IMR-90 (cell line): ENCODE results near the gene EPB41L4A. TPM values are rescaled to one million over a fixed set of nuclear protein-coding genes. Genes with fewer than 3 reads are reported as not detected.

Source experiments
- ATAC-seq: fragments of 200-7000 bp; cut with Tn5 transposase; 2 replicates; pipeline ENCODE4 v1.9.1; 2020; ENCODE audit warnings: low read depth, mild to moderate bottlenecking, moderate library complexity
- BruUV-seq: library from RNA; stranded (reverse); fragments of 400-500 nt; replicated peaks from 2 replicates; lab custom pipeline; 2021; lab: Mats Ljungman, UMichigan
- CTCF ChIA-PET: fragments of 300-600 bp; formaldehyde crosslinking; extraction: SDS; loops from one replicate; lab custom pipeline; 2021; ENCODE audit warnings: antibody characterized with exemption; lab: Yijun Ruan, JAX
- POLR2A ChIA-PET: fragments of 300-600 bp; sonication (Branson Sonifier 250); formaldehyde crosslinking; loops from one replicate; lab custom pipeline; 2022; ENCODE audit warnings: antibody characterized with exemption; ENCODE audit not compliant: unreplicated experiment; lab: Charles Lee
- DNase-seq: peaks from one replicate; pipeline ENCODE4 v3.0.0; 2013
- H2AFZ ChIP-seq: replicated peaks from 2 replicates; pipeline ENCODE3; 2013; ENCODE audit warnings: low read length, mild to moderate bottlenecking; ENCODE audit not compliant: poor library complexity
- H2AK5ac ChIP-seq: 2 replicates; pipeline ENCODE4 v1.6.1; 2013; ENCODE audit warnings: low read depth, low read length, inconsistent platforms
- H2AK9ac ChIP-seq: replicated peaks from 2 replicates; pipeline ENCODE3; 2013; ENCODE audit warnings: mild to moderate bottlenecking, low read depth, low read length, moderate library complexity; ENCODE audit not compliant: poor library complexity
- H2BK120ac ChIP-seq: 2 replicates; pipeline ENCODE4 v1.6.1; 2013; ENCODE audit warnings: low read depth, low read length, inconsistent platforms
- H2BK15ac ChIP-seq: 3 replicates; pipeline ENCODE4 v1.6.1; 2013; ENCODE audit warnings: low read depth, low read length, inconsistent platforms
- H2BK20ac ChIP-seq: 2 replicates; pipeline ENCODE4 v1.6.1; 2013; ENCODE audit warnings: low read depth, mild to moderate bottlenecking, inconsistent platforms, low read length, moderate library complexity
- H2BK5ac ChIP-seq: 2 replicates; pipeline ENCODE4 v1.6.1; 2013; ENCODE audit warnings: mild to moderate bottlenecking, low read depth, low read length, inconsistent platforms; ENCODE audit not compliant: poor library complexity, severe bottlenecking
- H3K14ac ChIP-seq: replicated peaks from 2 replicates; pipeline ENCODE4 v1.6.1; 2013; ENCODE audit warnings: low read depth, low read length, inconsistent platforms
- H3K18ac ChIP-seq: 2 replicates; pipeline ENCODE4 v1.6.1; 2013; ENCODE audit warnings: low read depth, low read length, control low read depth
- H3K23ac ChIP-seq: 2 replicates; pipeline ENCODE4 v1.6.1; 2013; ENCODE audit warnings: low read depth, low read length, inconsistent platforms
- H3K27ac ChIP-seq: 2 replicates; pipeline ENCODE4 v1.5.1; 2013; ENCODE audit warnings: mild to moderate bottlenecking, control low read depth, low read length; ENCODE audit not compliant: insufficient read depth
- H3K27me3 ChIP-seq: 2 replicates; pipeline ENCODE4 v1.6.1; 2013; ENCODE audit warnings: low read length; ENCODE audit not compliant: control insufficient read depth, insufficient read depth
- H3K36me3 ChIP-seq: 2 replicates; pipeline ENCODE4 v1.6.1; 2013; ENCODE audit warnings: low read length, mixed read lengths; ENCODE audit not compliant: control insufficient read depth, insufficient read depth
- H3K4ac ChIP-seq: 2 replicates; pipeline ENCODE4 v1.6.1; 2013; ENCODE audit warnings: low read depth, low read length, inconsistent platforms
- H3K4me1 ChIP-seq: 2 replicates; pipeline ENCODE4 v1.6.1; 2013; ENCODE audit warnings: low read length, mixed read lengths; ENCODE audit not compliant: control insufficient read depth, insufficient read depth
- H3K4me2 ChIP-seq: 2 replicates; pipeline ENCODE4 v1.6.1; 2013; ENCODE audit warnings: low read depth, mild to moderate bottlenecking, control low read depth, low read length, moderate library complexity
- H3K4me3 ChIP-seq: 2 replicates; pipeline ENCODE4 v1.5.1; 2013; ENCODE audit warnings: low read depth, mild to moderate bottlenecking, control low read depth, low read length, moderate library complexity; ENCODE audit not compliant: insufficient read depth
- H3K56ac ChIP-seq: 2 replicates; pipeline ENCODE4 v1.6.1; 2013; ENCODE audit warnings: low read length, inconsistent platforms; ENCODE audit not compliant: insufficient read depth; ENCODE audit errors: extremely low read depth
- H3K79me1 ChIP-seq, 2 experiments: 2 replicates each; pipeline ENCODE4 v1.6.1; 2013; ENCODE audit warnings: low read length in 2 of 2, inconsistent platforms in 1 of 2, low read depth in 1 of 2
- H3K9ac ChIP-seq: 2 replicates; pipeline ENCODE4 v1.6.1; 2013; ENCODE audit warnings: low read depth, low read length, control low read depth
- H3K9me1 ChIP-seq: 2 replicates; pipeline ENCODE4 v1.6.1; 2013; ENCODE audit warnings: low read length, inconsistent platforms; ENCODE audit not compliant: insufficient read depth
- H3K9me3 ChIP-seq: 2 replicates; pipeline ENCODE4 v1.6.1; 2013; ENCODE audit warnings: low read length; ENCODE audit not compliant: control insufficient read depth, insufficient read depth
- H4K20me1 ChIP-seq: 2 replicates; pipeline ENCODE4 v1.6.1; 2013; ENCODE audit warnings: low read length, inconsistent platforms; ENCODE audit not compliant: insufficient read depth
- H4K5ac ChIP-seq: 2 replicates; pipeline ENCODE4 v1.6.1; 2013; ENCODE audit warnings: mild to moderate bottlenecking, low read depth, low read length, control low read depth
- H4K8ac ChIP-seq, 2 experiments: 2 replicates each; pipeline ENCODE4 v1.6.1; 2013; ENCODE audit warnings: low read depth in 2 of 2, low read length in 2 of 2, control low read depth in 1 of 2, inconsistent platforms in 1 of 2
- H4K91ac ChIP-seq: 2 replicates; pipeline ENCODE4 v1.6.1; 2013; ENCODE audit warnings: low read depth, low read length, inconsistent platforms; ENCODE audit not compliant: insufficient read depth
- CHD1 ChIP-seq: IDR thresholded peaks from 2 replicates; pipeline ENCODE4 v1.6.1; 2012; ENCODE audit warnings: low read depth, low read length, improper control_type of control experiment
- MAZ ChIP-seq: IDR thresholded peaks from 2 replicates; pipeline ENCODE4 v1.6.1; 2012; ENCODE audit warnings: low read depth, mild to moderate bottlenecking, low read length, improper control_type of control experiment, moderate library complexity, borderline replicate concordance
- RCOR1 ChIP-seq: IDR thresholded peaks from 2 replicates; pipeline ENCODE4 v1.6.1; 2012; ENCODE audit warnings: mild to moderate bottlenecking, low read length, improper control_type of control experiment; ENCODE audit not compliant: insufficient replicate concordance
- RFX5 ChIP-seq: IDR thresholded peaks from 2 replicates; pipeline ENCODE4 v1.8.0; 2012; ENCODE audit warnings: low read depth, mild to moderate bottlenecking, low read length, moderate library complexity
- WGBS, 2 experiments: methylation state at CpG; one replicate each; pipeline versions ENCODE4 v1.1.5 to v1.1.7; 2013; ENCODE audit warnings: missing lambda C conversion rate in 2 of 2; ENCODE audit not compliant: insufficient read length in 1 of 2; ENCODE audit errors: extremely low coverage in 2 of 2; 5-methylcytosine and 5-hydroxymethylcytosine counted together
- dilution Hi-C: fragments of 300-500 bp; cut with HindIII; formaldehyde crosslinking; loops from one replicate; pipeline ENCODE4 v1.14.3; 2018; ENCODE audit warnings: low sequenced_read_pairs; ENCODE audit not compliant: unreplicated experiment
- in situ Hi-C: fragments of 300-500 bp; cut with MboI; formaldehyde crosslinking; loops from 3 replicates; pipeline ENCODE4 v1.14.3; 2019; ENCODE audit warnings: low sequenced_read_pairs, inconsistent platforms, mixed read lengths
- intact Hi-C: fragments of 100-400 bp; cut with micrococcal nuclease; formaldehyde crosslinking; loops from 2 replicates; pipeline ENCODE4 v1.10.0; 2022
- polyA plus RNA-seq, 3 experiments: library from polyadenylated mRNA; depleted of rRNA; stranded (reverse); fragments of >200 nt; gene quantifications; 2 replicates each; pipeline ENCODE4 v1.2.3, GENCODE V29; 2012; ENCODE audit warnings: low replicate concordance in 1 of 3
- total RNA-seq: library from RNA; depleted of rRNA; stranded (reverse); fragments of >200 nt; gene quantifications from 2 replicates; pipeline ENCODE4 v1.2.3, GENCODE V29; 2012

The EPB41L4A gene
- total and polyA plus RNA-seq, 2 of the 4 experiments (the other 2 are of a cell fraction) = under 0.01 to 0.02 TPM

DNA sequence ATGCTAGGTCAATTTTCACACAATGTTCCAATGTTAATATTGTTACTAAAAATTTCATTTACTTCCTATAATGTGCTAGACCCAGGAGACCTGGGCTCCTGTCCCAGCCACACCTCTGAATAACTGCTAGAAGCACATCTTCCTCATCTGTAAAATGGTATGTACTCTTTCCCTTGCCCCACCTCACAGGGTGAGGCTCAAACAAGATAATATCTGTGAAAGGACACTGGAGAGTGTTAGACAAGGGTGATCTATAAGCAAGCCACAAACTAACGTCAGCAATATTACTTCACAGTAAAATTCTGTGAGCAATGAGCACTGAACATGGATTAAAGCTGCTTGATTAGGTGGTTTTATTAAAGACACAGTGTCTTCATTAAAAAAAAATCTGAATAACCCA is 186.4 kb downstream of the EPB41L4A start:
- Histone ChIP-seq H3K14ac (no peak overlapping the region), H3K56ac (no peak overlapping the region), H4K20me1 (no peaks in the 10 kb centered on the region), H2AK9ac (no peak overlapping the region), H2AFZ (no peak overlapping the region), H3K4me3 (no peak overlapping the region), H2BK15ac (no peak overlapping the region), H3K27ac (no peak overlapping the region), H3K27me3 (no peaks in the 10 kb centered on the region), H3K4ac (no peak overlapping the region), H3K9ac (no peak overlapping the region), H3K4me2 (no peak overlapping the region), H2AK5ac (no peak overlapping the region), H2BK5ac (no peak overlapping the region), H4K91ac (no peak overlapping the region), H4K8ac (no peak overlapping the region), H3K4me1 (no peaks in the 10 kb centered on the region), H3K36me3 (no peaks in the 10 kb centered on the region), H3K9me1 (no peaks in the 10 kb centered on the region), H3K18ac (no peak overlapping the region), H3K79me1 (no peaks in the 10 kb centered on the region), H4K5ac (no peak overlapping the region), H2BK20ac (no peak overlapping the region), H2BK120ac (no peak overlapping the region), H3K9me3 (no peaks in the 10 kb centered on the region), H3K23ac (no peak overlapping the region)
- ChIA-PET CTCF (interaction anchor here (0.6 kb wide), 1 partner anchor 13 kb away, joined by 3 read pairs; no protein-coding TSS in a partner anchor), POLR2A (no interaction called here)
- dilution Hi-C loops = no loop called here
- no TSS peak for BruUV-seq
- WGBS, 2 experiments = no CpG with 5 or more reads among the region's 1 CpG
- in situ Hi-C loops = no loop called here
- DNase-seq (no peak), ATAC-seq (no peak)
- intact Hi-C loops = no loop called here
- TF ChIP-seq MAZ = no peak
- TF ChIP-seq RCOR1 = no peak
- TF ChIP-seq RFX5 = no peak
- TF ChIP-seq CHD1 = no peak
